Dermis blood vessel endothelial cell (primary cell): ENCODE data around the gene MCF2. TPM values are rescaled to one million over a fixed set of nuclear protein-coding genes. Genes with fewer than 3 reads are reported as not detected.
"Not testable (repeated sequence)": the region's sequence is repeated elsewhere in the genome, so short reads cannot be mapped to it uniquely, and the experiment has no call there.

ENCODE experiments used
- DNase-seq: peaks from one replicate; pipeline ENCODE4 v3.0.0; 2010
- total RNA-seq: library from RNA; depleted of rRNA; stranded (reverse); fragments of >200 nt; gene quantifications from 2 replicates; pipeline ENCODE4 v1.2.3, GENCODE V29; 2014

MCF2 gene
- total RNA-seq = 0.05 TPM in 1 of 2 replicates, not detected in the other

DNA sequence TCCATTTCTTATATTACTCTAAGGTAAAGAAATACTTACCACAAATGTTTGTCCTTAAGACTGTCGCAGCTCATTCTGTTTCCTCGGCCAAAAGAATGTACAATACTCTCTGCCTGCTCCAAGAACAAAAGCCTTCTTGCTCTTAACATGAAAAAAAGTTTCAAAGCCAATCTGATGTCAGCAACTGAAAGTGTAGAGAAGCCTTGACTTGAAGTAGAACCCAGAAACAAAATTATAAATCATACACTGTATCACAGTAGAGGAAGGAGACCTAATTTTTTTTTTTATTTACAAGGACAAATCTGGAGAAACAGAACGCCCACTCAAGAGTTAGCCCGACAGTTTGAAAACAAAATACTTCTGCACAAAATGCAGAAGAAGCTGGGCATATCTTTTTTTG is at the start of gene MCF2:
TSS of gene MCF2 (minus strand) at position 101 of the 400 bp plus-strand sequence. CDS start 56,423 bp downstream, outside the sequence.
- no peak for DNase-seq

DNA sequence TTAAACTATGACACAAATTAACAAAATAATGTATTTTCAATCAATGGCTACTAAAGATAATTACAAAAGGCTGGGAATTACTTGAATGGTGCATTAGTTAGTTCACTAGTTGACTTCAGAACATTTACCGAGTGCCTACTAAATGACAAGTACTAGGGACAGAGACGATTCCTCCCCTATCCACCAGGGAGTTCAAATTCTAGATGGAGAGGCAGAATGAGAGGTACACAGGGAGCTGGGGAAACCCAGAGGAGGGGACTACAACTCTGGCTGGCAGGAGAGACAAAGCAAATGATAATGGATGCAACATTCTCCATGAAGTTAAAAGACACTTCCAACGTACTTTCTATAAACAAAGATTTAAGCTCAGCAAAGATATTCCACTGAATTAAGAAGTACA is 43.1 kb upstream of the MCF2 start:
- DNase-seq = no peak

DNA sequence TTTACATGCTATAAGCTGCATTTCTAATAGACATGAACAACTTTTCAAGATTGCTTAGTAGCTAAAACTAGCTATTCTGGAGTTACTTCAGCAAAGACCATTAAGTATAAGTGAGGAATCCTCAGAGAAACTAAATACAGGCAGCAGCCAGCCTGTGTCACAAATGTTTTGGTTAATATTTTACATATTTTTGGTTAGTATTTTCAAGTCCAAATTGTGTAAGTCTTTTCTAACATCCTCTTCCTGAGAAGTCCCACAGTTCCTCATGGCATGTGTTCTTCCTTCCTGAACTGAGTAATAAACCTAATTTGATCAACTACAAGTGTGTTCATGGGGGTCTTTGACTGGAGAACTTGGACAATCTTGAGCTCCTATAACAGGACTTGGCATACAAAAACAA is 42.4 kb upstream of the MCF2 start:
- no peak for DNase-seq

DNA sequence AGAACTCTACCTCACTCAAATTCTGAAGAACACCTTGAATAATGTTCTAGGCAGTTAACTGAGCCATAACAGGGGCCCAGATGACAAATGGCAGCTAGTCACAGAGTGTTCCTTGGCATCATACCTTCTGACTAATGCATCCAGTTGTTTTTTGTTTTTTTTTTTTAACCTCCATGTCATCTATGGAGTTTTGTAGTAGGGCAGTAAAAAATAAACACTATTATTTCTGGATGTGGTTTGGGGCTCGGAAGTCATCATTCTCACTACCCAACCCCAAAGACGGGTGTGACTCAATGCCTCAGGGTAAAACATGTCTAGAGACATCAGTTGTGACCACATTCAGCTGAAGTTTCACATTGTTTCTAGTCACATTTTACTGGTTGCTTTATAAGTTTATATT is 31.2 kb upstream of the MCF2 start:
- DNase-seq = peak; percentile 26

DNA sequence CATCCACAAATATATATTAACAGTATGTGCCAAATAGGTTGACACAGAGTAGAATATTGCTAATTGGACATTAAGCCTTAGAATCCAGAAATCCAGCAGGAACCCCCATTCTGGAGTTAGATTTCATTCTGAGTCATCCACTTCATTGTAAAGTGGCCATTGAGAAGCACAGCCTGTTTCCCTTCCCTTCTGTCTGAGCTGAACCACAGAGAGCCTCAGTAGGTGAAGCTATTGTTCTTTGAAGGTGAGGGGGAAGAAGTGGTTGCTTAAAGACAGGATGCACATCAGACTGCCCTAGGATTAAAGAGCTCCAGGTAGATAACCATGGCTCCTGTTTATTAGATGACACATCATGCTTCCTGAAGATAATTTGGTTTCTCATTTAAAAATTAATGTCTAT is 30.6 kb upstream of the MCF2 start:
- DNase-seq = peak; percentile 69

DNA sequence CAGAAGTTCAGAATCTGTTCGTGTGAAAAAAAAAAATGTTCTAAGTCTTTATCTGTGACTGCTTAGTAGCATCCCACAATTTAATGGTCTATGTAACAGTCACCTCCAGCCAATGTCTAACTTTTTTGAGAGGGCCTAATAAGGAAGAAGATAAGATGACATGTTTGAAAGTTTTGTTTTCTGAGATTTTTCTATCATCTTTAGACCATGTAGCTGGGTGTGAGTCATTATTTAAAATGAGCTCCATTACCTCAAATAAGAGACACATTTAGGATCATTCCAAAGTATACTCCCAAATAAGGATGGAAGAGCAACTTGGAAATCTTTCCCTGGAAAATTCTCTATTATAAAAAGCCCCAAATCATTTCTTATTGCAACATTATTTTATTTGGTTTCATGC is 28.2 kb upstream of the MCF2 start:
- no peak for DNase-seq

- no peak for DNase-seq
Observed at GRCh38 chrX:139734996-139735395, 27.0 kb upstream of the MCF2 start.

- no peak for DNase-seq
Observed at GRCh38 chrX:139725720-139726119, 17.8 kb upstream of the MCF2 start.

DNA sequence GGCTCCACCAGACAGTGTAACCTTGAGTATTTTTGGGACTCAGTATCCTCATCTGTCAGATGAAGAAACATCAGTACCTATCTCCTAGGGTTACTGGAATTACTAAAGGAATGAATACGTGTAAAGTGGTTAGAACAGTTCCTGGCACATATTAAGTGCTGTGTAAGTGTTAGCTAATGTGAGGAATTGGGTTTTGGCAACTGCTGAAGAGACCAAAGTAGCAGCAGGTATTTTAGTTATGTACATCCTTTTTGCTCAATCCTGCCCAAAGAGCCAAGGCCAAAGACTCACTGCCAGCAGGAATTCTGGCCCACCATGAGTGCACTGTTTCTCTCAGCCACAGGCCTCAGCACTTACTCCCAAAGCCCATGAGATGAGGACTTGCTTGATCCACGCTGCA is 16.7 kb upstream of the MCF2 start:
- DNase-seq = no peak

GRCh38 chrX:139720979-139721378 is 13.0 kb upstream of the MCF2 start:
- no peak for DNase-seq

DNA sequence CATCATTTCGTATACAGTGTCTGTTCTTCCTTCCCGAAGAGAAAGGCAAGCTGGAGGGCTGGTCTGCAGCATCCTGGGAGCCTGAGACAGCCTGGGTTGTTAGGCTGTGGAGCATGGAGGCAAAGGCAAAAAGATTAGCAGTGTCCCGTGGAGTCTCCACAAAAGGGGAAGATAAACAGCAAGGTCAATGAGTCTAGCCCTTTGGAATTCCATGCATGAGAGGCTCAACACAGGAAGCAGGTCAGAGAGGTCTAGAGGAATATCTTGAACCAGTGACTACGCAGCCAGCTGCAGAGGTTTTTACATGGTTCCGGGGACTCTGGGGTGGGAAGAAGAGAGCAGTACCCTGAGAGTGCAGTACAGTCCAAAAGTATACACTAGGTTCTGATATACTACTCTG is 12.2 kb upstream of the MCF2 start:
- peak; percentile 37 for DNase-seq

- no peak for DNase-seq
Observed at GRCh38 chrX:139702658-139703057, 5.3 kb downstream of the MCF2 start.

DNA sequence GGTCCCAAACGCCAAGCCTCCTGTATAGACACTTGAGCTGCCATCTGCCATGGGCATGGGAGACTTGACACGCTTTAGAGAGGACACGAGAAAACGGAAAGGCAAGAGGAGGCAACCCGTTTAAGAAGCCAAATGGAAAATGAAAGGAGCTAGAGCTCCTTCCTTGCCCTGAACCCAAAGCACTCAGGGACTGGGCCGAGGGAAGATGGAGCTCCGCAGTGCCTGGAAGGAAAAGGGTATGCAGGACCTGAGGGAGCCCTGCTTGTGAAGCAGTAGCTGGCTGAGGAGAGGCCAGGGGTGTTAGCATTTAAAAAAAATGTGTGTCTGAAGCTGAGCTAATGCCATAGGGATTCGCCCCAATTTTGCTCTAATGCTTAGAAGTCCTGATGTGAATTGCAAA is 15.1 kb downstream of the MCF2 start:
- no peak for DNase-seq

- DNase-seq = no peak
Observed at GRCh38 chrX:139692506-139692849, 15.5 kb downstream of the MCF2 start.

DNA sequence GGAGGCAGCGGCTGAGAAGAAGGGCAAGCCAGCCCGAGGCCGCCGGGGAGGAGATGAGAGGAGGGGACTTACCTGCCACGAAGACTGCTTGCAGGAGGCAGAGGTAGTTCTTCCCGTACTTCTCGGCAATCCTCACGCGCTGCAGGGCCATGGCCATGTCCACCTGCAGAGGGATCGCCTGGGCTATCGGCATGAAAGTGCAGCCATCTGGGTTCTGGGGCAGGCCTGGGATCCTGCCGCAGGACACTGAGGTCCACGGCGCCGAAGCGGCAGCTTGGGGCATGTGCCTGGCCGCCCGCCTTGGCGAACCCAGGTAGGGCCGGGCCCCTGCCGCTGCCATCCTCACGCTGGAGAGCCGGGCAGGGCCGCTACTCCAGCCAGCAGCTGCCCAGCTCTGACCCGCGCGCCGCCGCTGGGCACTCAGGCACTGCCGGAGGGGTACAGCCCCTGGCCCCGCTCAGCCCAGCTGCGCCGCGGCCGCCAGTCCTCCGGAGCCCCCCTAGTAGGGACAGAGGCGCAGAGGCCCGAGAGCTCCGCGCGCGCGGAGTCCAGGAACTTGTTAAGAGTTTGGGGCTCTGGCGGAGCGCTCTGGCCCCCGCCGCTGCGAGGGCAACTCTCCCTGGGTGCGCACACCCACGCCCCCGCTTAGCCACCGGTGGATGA is 16.0 kb downstream of the MCF2 start:
- DNase-seq = no peak

- DNase-seq = peak; percentile 7
Observed at GRCh38 chrX:139691493-139691842, 16.5 kb downstream of the MCF2 start.

DNA sequence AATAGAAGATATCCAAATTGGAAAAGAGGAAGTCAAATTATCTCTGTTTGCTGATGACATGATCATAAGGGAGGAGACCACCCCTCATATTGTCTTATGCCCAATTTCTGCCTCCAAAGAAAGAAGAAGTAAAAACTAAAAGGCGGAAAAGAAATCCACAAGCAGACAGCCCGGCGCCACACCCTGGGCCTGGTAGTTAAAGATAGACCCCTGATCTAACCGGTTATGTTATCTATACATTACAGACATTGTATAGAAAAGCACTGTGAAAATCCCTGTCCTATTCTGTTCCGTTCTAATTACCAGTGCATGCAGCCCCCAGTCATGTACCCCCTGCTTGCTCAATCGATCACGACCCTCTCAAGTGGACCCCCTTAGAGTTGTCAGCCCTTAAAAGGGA is 22.8 kb downstream of the MCF2 start:
- DNase-seq = not testable (repeated sequence)

DNA sequence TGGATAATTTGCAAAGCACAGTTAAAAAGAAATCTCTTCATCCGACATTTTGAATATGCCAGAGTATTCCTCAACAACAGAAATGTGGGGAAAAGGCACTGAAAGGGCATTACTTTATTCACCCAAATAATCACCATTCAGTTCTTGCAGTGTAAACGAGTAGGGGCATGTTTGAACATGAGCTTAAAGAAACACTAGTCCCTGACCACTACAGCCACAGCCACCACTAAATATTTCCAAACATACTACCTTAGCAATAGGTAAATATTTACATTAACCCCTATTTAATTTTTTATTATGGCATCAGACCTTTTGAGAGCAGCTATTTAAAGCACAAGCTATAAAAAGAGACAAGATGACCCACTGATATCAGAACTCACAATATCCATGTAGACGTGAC is 27.6 kb downstream of the MCF2 start:
- no peak for DNase-seq

DNA sequence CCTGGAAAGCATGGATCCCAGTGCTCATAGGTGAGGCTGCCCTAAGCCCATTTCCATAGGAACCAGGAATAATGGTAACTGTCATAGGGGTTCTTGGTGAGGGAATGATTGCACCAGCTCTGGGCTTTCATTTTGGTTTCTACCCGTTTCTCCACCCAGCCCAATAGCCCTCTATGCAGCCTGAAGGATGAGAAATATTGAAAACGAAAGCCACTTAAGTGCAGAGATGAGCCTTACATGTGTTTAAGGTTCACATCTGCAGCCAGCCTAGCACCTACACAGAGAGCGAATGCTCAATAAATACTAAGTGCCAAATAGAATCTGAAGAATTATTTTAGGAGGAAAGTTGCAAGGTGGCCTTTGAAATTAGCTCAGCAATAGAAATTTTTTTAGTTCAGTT is 60.4 kb downstream of the MCF2 start:
- no peak for DNase-seq

DNA sequence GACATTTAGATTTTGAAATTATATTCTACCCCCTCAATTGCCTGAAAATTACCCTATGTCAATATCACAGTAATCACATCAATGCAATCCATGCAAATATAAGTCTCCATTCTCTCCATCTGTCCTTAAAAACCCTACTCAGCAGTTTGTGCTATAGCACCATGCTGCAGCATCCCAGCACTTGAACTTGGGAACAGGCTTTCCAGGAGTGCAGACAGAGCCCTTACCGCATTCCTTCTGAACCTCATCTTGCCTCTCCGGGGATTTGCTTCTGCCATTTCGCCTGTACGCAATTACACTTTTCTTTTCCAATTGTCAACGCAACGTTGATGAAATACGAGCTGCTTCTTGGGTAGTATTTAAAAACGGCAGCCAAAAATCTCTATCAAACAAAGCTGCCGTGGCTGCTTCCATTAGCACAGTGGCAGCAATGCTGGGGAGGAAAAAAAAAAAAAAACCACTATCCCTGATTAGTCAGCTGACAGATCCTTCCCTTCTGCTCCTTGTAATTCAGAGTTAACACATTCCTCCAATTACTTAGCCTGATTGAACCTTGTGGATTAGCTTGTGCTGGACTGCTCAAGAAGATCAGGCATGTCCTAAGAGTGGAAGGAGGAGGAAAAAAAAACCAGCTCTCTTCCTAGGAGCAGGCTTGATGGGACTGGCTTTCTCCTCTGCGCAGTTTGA is 65.6 kb downstream of the MCF2 start:
- DNase-seq = no peak

DNA sequence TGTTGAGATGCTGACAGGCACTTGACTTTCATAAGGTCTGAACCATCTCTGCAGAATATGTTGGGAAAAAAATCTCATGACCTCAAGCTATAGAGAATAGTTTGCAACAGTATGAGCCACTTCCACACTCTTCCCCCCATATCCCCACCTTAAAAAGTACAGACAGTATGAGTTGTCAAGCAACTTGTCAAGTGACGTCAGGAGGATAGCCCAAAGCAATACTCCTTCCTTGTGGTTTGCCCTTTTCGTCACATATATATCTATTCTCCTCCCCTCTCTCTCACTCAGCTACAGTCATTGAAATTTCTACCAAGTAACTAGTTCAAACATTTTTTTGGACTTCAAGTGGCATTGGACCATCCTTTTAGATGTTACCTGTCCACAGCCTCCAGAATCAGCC is 67.7 kb downstream of the MCF2 start:
- DNase-seq = no peak

DNA sequence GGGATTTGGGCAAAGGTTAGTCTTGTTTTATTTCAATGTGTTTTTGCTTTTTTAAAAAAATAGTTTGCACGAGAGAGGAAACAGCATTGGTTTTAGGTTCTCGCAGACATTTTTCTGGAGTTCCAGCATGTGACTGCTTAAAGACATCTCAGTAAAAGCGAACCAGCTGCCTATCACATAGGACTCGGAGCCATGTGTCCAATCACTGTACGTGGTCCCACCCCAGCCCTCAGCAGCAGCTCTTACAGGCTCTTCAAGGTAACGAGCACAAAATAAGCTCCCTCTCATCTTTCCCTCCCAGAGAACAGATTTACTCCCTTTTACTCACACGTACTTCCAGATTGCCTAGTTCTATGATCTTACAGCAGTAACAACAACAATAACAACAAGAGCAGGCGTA is 68.7 kb downstream of the MCF2 start:
- DNase-seq = no peak

GRCh38 chrX:139600105-139600504 is 107.9 kb downstream of the MCF2 start:
- DNase-seq = no peak

GRCh38 chrX:139596068-139596467 is 111.9 kb downstream of the MCF2 start:
- DNase-seq = no peak

- DNase-seq = no peak
Observed at GRCh38 chrX:139585613-139586012, 122.4 kb downstream of the MCF2 start.
